ENCODE results near the gene PLPP4.

The PLPP4 gene

GRCh38 chr10:120456626-120457430 lies at the start of gene PLPP4:
Gene PLPP4 (plus strand): TSS chr10:120457227. CDS start chr10:120457306, 79 bp downstream.
- peak; percentile 71 for DNase-seq (ENCODE audit: low spot score)

- DNase-seq (ENCODE audit: low spot score) = no peak
Observed at GRCh38 chr10:120409816-120410215, 47.2 kb upstream of the PLPP4 start.

GRCh38 chr10:120414946-120415345 lies 42.1 kb upstream of the PLPP4 start:
- DNase-seq (ENCODE audit: low spot score) = no peak

GRCh38 chr10:120415709-120416330 lies 41.2 kb upstream of the PLPP4 start:
- no peak for DNase-seq (ENCODE audit: low spot score)

- no peak for DNase-seq (ENCODE audit: low spot score)
Observed at GRCh38 chr10:120420421-120420820, 36.6 kb upstream of the PLPP4 start.

GRCh38 chr10:120421250-120421649 lies 35.8 kb upstream of the PLPP4 start:
- no peak for DNase-seq (ENCODE audit: low spot score)

- DNase-seq (ENCODE audit: low spot score) = no peak
Observed at GRCh38 chr10:120422457-120422856, 34.6 kb upstream of the PLPP4 start.

- peak; percentile 55 for DNase-seq (ENCODE audit: low spot score)
Observed at GRCh38 chr10:120423431-120424197, 33.4 kb upstream of the PLPP4 start.

- DNase-seq (ENCODE audit: low spot score) = no peak
Observed at GRCh38 chr10:120424198-120424464, 32.9 kb upstream of the PLPP4 start.

- no peak for DNase-seq (ENCODE audit: low spot score)
Observed at GRCh38 chr10:120426306-120426705, 30.7 kb upstream of the PLPP4 start.

GRCh38 chr10:120428754-120429153 lies 28.3 kb upstream of the PLPP4 start:
- no peak for DNase-seq (ENCODE audit: low spot score)

GRCh38 chr10:120429395-120429794 lies 27.6 kb upstream of the PLPP4 start:
- DNase-seq (ENCODE audit: low spot score) = no peak

GRCh38 chr10:120431251-120431651 lies 25.8 kb upstream of the PLPP4 start:
- DNase-seq (ENCODE audit: low spot score) = no peak

- no peak for DNase-seq (ENCODE audit: low spot score)
Observed at GRCh38 chr10:120432209-120432608, 24.8 kb upstream of the PLPP4 start.

- no peak for DNase-seq (ENCODE audit: low spot score)
Observed at GRCh38 chr10:120433141-120433540, 23.9 kb upstream of the PLPP4 start.

- DNase-seq (ENCODE audit: low spot score) = no peak
Observed at GRCh38 chr10:120436439-120437112, 20.5 kb upstream of the PLPP4 start.

- DNase-seq (ENCODE audit: low spot score) = no peak
Observed at GRCh38 chr10:120437541-120437940, 19.5 kb upstream of the PLPP4 start.

GRCh38 chr10:120451968-120452367 lies 5.1 kb upstream of the PLPP4 start:
- DNase-seq (ENCODE audit: low spot score) = no peak

- DNase-seq (ENCODE audit: low spot score) = no peak
Observed at GRCh38 chr10:120453319-120453718, 3.7 kb upstream of the PLPP4 start.

GRCh38 chr10:120453886-120454285 lies 3.1 kb upstream of the PLPP4 start:
- no peak for DNase-seq (ENCODE audit: low spot score)

- no peak for DNase-seq (ENCODE audit: low spot score)
Observed at GRCh38 chr10:120455004-120455403, 2.0 kb upstream of the PLPP4 start.

GRCh38 chr10:120455606-120456005 lies 1.4 kb upstream of the PLPP4 start:
- no peak for DNase-seq (ENCODE audit: low spot score)
